ENCODE measurements around the gene RCAN2.

RCAN2 gene

DNA sequence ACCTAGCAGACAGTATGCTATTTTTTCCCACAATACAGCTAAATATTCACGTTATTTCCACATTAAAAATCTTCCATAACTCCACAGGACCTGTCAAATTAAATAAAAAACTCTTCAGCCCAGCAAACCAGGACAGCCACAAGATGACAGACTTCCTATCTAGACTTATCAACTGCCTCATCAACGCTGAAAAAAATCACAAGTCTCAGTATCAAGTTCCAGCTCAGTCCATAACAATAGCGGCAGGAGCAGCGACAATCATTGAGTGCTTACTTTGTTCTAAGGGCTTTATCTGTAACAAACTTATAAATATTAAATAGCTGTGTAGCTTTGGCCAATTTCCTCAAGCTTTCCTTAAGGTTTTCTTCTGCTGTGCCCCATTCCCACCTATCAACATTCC, 24.7 kb downstream of the RCAN2 start:
- no peak for DNase-seq (ENCODE audit: low read depth)
- in situ Hi-C loops (cut with HindIII; ENCODE audit: low sequenced_read_pairs), result no loop called here
- no peak for TF ChIP-seq CTCF (IDR thresholded peaks at IDR 0.05; ENCODE audit: low read depth, low read length, missing control alignments)
- H3K4me3 ChIP-seq (ENCODE audit: low read depth, low read length), result no peak overlapping the region

DNA sequence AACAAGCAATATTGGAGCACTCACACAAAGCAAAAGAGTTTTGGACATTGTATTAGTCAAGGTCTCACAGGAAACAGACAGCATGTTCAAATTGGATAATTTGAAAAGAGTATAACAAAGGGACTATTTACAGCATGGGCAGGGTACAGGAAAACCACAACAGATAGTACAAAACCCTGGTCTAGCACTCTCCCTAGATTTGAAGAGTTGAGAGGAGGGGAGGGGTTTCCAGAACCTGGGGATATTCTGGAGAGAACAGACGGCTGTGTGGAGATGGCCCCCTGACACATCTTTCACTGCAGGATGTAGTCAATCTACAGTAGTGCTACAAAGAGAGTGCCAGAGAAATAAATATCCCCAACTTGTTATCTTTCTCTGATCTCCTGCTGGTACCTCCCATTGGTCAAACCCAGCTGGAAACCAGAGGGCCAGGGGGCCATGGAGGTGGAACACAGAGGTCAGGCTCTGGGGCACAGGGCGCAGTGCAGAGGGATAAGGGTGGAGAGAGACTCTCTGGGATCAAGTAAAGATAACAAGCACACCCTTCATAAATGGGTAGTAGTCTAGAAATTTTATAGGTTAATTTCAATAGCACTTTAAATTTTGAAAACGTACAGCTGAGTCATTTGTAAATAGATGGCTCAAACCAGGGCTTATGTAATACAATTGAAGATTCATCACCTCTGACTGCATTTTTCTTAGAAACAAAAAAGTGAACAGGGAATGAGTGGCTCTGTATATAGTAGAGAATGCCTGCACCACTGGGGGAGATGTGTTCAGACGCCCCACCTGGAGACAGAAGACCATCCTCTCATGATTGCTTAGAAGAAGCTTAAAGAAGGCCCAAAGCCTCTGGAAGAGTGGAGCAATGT, 25.7 kb downstream of the RCAN2 start:
- in situ Hi-C loops (cut with HindIII; ENCODE audit: low sequenced_read_pairs), result no loop called here

DNA sequence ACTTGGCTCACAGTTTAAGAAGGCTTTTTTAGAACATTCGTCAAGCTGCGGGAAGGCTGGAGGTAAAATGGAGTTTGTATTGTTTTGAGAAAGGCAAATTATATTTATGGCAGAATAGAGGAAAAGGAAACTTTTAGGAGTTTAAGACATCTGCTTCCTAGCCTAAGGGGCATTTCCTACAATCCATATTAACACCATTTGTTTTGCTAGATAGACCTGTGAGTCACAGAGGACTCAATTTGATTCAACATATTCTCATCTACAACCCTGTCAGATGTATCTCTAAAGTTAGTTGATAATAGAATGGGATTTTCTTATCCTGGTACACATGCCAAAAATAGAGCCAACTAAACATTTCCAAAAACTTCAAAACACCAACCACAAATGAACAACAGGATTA, 35.0 kb downstream of the RCAN2 start:
- no peak overlapping the region for H3K4me3 ChIP-seq (ENCODE audit: low read depth, low read length)
- TF ChIP-seq CTCF (IDR thresholded peaks at IDR 0.05; ENCODE audit: low read depth, low read length, missing control alignments), result no peak
- in situ Hi-C loops (cut with HindIII; ENCODE audit: low sequenced_read_pairs), result no loop called here
- DNase-seq (ENCODE audit: low read depth), result no peak

More for the DNA sequence above, 25.7 kb downstream of the RCAN2 start:
- no peak for TF ChIP-seq CTCF (IDR thresholded peaks at IDR 0.05; ENCODE audit: low read depth, low read length, missing control alignments)
- H3K4me3 ChIP-seq (ENCODE audit: low read depth, low read length), result no peak overlapping the region
- DNase-seq (ENCODE audit: low read depth), result no peak

GRCh38 chr6:46454691-46455090, 36.6 kb downstream of the RCAN2 start:
- no peak for TF ChIP-seq CTCF (IDR thresholded peaks at IDR 0.05; ENCODE audit: low read depth, low read length, missing control alignments)
- DNase-seq (ENCODE audit: low read depth), result no peak
- no peak overlapping the region for H3K4me3 ChIP-seq (ENCODE audit: low read depth, low read length)
- in situ Hi-C loops (cut with HindIII; ENCODE audit: low sequenced_read_pairs), result no loop called here

DNA sequence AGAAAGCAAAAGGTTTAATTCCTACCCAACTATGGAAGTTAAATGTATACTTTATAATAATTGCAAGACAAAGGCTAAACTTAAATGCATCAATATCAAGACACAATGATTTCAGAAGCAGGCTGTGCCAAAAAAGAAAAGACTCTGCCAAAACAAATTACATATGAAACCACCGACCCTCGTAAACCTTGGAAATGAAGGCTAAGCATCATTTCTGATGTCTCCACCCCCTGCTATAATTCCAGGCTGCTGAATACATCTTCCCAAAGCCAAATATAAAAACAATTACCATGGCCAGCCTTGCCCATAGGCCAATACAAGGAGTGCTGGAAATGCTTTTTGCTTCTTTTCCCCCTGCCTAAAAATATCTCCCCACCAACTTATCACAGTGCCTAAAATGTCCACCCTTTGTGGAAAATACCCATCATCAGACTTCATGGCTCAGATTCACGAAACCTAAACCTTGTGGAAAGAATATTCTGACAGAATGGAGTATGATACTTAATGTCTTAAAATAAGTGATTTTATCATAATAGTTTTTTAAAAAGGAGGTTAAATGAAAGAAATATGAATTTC, 37.4 kb downstream of the RCAN2 start:
- no peak overlapping the region for H3K4me3 ChIP-seq (ENCODE audit: low read depth, low read length)
- in situ Hi-C loops (cut with HindIII; ENCODE audit: low sequenced_read_pairs), result no loop called here
- peak; percentile 9 for DNase-seq (ENCODE audit: low read depth)
- TF ChIP-seq CTCF (IDR thresholded peaks at IDR 0.05; ENCODE audit: low read depth, low read length, missing control alignments), result no peak

DNA sequence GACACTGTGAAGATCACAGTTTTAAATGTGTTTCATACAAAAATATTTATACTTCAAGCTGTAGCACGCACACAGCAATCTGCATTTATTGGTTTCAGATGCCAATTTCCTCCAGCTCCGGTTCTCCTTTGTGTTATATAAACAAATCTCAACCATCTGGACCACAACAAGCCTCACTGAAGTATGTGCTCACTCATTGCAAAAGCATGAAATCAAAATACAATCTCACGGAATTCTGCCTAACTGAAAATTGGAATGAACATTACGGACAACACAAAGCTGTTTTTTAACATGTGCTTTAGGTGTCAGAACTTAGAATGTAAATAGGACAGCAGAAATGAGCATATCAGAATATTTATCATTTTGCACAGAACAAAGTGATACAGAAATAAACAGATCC, 38.0 kb downstream of the RCAN2 start:
- peak; percentile 81 for DNase-seq (ENCODE audit: low read depth)
- no peak for TF ChIP-seq CTCF (IDR thresholded peaks at IDR 0.05; ENCODE audit: low read depth, low read length, missing control alignments)
- no peak overlapping the region for H3K4me3 ChIP-seq (ENCODE audit: low read depth, low read length)
- in situ Hi-C loops (cut with HindIII; ENCODE audit: low sequenced_read_pairs), result no loop called here
